ENCODE data around the gene TEX54.

TEX54 gene

DNA sequence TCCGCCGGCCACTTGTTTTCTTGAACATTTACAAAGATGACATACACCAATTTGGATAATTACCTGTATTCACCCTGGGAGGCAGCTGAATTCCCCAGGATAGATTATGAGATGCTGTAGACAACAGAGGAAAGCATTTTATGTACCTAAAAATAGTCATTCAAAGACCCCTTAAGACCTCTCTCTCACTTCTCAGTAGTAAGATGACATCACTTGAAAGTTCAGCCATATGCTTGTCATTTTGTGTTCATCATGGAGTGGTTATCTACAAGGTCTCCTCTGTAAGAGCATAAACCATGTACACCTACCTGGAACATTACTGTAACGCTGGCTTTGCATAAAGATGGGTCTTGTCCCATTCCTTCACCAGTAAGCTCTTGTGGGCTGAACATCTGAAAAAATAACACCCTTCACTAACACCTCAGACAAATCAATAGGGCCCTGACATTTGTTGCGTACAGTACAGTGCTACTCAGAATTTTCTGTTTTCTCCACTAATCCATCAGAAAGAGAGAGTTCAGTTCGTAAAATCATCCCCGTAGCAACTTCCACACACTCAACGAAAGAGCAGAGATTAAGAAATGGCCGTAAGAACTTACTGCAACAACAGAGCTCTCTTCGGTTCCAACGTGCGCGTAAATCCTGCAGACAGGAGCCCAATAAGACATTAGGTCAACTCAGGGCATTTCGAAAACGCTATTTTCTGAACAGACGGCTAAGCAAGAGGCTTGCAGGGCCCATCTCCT lies 22.4 kb upstream of the TEX54 start:
- H3K4me3 ChIP-seq (ENCODE audit: low read depth, low read length), result peak overlapping the region; percentile 88
- H3K9me3 ChIP-seq (ENCODE audit: control insufficient read depth, insufficient read depth, low read depth, low read length), result no peaks in the 10 kb centered on the region
- no peaks in the 10 kb centered on the region for H3K4me1 ChIP-seq (ENCODE audit: control insufficient read depth, insufficient read depth, low read length)
- peaks cover 3 to 42% of the 10 kb centered on the region in 2 experiments; a peak in 1 of 3 replicates for H3K36me3 ChIP-seq (ENCODE audit: control insufficient read depth in 2 of 2, insufficient read depth in 1 of 2, low read length in 2 of 2)
- peak overlapping the region; percentile 80 for H3K27ac ChIP-seq (ENCODE audit: extremely low read depth, low read depth, low read length)
- ChIA-PET CTCF (interaction anchor here (0.9 to 3.9 kb wide), 3 partner anchors 9 to 68 kb away, joined by 3 to 24 read pairs (median 4); partner anchors contain the start of gene TMEM179B), POLR2A (interaction anchor here (0.8 to 5.5 kb wide), 29 partner anchors 7 to 308 kb away, joined by 3 to 182 read pairs (median 9); partner anchors contain the start of genes AHNAK, C11orf98, CSKMT and EEF1G)
- TF ChIP-seq ZNF488 (tag by site-specific recombination; IDR thresholded peaks at IDR 0.05) (no peak), ZNF473 (tag by site-specific recombination; IDR thresholded peaks at IDR 0.05) (no peak), ZNF560 (tag by site-specific recombination; IDR thresholded peaks at IDR 0.05; ENCODE audit: borderline replicate concordance) (no peak), ATF2 (tag by site-specific recombination; IDR thresholded peaks at IDR 0.05; ENCODE audit: low read depth) (peak; percentile 81)

DNA sequence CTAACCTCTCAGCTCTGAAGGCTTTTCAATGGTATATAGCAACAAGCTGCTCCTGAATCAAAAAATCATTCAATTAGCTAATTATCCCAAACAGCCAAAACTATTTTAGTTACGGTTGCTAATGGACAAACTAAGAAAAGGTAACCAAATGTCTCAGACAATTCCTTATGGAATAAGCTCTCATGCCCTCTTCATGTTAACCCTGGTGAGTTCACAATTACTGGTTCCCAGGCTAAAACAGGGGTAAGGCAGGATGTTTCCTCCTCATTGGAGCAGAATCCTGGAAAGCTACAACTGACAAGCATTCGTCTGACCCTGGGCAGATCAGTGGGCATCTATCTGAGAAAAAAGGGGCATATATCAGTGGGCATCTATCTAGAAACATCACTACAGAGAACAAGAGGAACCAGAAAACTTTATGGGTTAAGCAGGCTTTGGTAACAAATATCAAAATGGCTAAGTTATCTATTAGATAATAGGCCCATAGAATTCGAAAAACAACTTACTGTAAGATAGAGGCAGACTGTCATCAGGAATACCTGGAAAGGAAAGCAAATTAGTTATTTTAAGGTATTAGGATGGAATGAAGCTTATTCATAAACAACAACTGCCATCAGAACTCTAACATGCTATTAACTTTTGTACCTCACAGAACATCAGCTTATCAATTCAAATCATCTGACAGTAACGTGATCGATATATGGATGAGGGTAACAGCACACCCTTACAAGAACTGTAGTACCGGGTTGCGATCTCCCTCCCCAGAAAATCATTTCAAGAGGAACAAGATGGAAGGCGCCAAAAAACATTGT lies 21.6 kb upstream of the TEX54 start:
- Histone ChIP-seq H3K27ac (ENCODE audit: extremely low read depth, low read depth, low read length) (0 out of 2 replicates have a peak overlapping the region, but pooled peaks have one; percentile 4), H3K4me1 (ENCODE audit: control insufficient read depth, insufficient read depth, low read length) (no peaks in the 10 kb centered on the region)
- CTCF ChIA-PET, result interaction anchor here (0.9 to 3.9 kb wide), 3 partner anchors 30 to 67 kb away, joined by 3 to 24 read pairs (median 4); partner anchors contain the start of gene TMEM179B

More for the DNA sequence above, 21.6 kb upstream of the TEX54 start:
- H3K4me3 ChIP-seq (ENCODE audit: low read depth, low read length), result peak overlapping the region; percentile 88
- peaks cover 3 to 42% of the 10 kb centered on the region in 2 experiments; a peak in 1 of 3 replicates for H3K36me3 ChIP-seq (ENCODE audit: control insufficient read depth in 2 of 2, insufficient read depth in 1 of 2, low read length in 2 of 2)
- no peaks in the 10 kb centered on the region for H3K9me3 ChIP-seq (ENCODE audit: control insufficient read depth, insufficient read depth, low read depth, low read length)
- POLR2A ChIA-PET, result interaction anchor here (0.6 to 5.5 kb wide), 17 partner anchors 10 to 253 kb away, joined by 3 to 182 read pairs (median 6); partner anchors contain the start of genes C11orf98, CSKMT, MTA2 and NXF1
- no peak for TF ChIP-seq ZNF221 (tag by site-specific recombination; IDR thresholded peaks at IDR 0.05; ENCODE audit: borderline replicate concordance)
- TF ChIP-seq, protein P1, sequence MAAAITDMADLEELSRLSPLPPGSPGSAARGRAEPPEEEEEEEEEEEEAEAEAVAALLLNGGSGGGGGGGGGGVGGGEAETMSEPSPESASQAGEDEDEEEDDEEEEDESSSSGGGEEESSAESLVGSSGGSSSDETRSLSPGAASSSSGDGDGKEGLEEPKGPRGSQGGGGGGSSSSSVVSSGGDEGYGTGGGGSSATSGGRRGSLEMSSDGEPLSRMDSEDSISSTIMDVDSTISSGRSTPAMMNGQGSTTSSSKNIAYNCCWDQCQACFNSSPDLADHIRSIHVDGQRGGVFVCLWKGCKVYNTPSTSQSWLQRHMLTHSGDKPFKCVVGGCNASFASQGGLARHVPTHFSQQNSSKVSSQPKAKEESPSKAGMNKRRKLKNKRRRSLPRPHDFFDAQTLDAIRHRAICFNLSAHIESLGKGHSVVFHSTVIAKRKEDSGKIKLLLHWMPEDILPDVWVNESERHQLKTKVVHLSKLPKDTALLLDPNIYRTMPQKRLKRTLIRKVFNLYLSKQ (tag by site-specific recombination; IDR thresholded peaks at IDR 0.05; ENCODE audit: borderline replicate concordance), result no peak
- TF ChIP-seq ZNF629 (tag by site-specific recombination; IDR thresholded peaks at IDR 0.05), result no peak
- no peak for TF ChIP-seq ZNF366 (tag by site-specific recombination; conservative IDR thresholded peaks at IDR 0.05)
- no peak for TF ChIP-seq ZFP69B (tag by site-specific recombination; IDR thresholded peaks at IDR 0.05)
- no peak for TF ChIP-seq ZNF133 (tag by site-specific recombination; IDR thresholded peaks at IDR 0.05)
- no peak for TF ChIP-seq ZNF394 (tag by site-specific recombination; IDR thresholded peaks at IDR 0.05; ENCODE audit: borderline replicate concordance)
- TF ChIP-seq HOXD13 (CRISPR knock-in tag; IDR thresholded peaks at IDR 0.05; ENCODE audit: borderline replicate concordance), result no peak
- no peak for TF ChIP-seq ZNF175 (tag by site-specific recombination; IDR thresholded peaks at IDR 0.05)
- no peak for TF ChIP-seq ZNF114 (tag by site-specific recombination; IDR thresholded peaks at IDR 0.05)
- TF ChIP-seq ZNF350 (tag by site-specific recombination; IDR thresholded peaks at IDR 0.05), result no peak
- no peak for TF ChIP-seq ZNF600 (tag by site-specific recombination; IDR thresholded peaks at IDR 0.05)
- no peak for TF ChIP-seq ZNF501 (tag by site-specific recombination; IDR thresholded peaks at IDR 0.05)
- no peak for TF ChIP-seq ZNF561 (tag by site-specific recombination; IDR thresholded peaks at IDR 0.05; ENCODE audit: borderline replicate concordance)
- no peak for TF ChIP-seq ZNF324 (tag by site-specific recombination; IDR thresholded peaks at IDR 0.05)
- TF ChIP-seq, protein P2, sequence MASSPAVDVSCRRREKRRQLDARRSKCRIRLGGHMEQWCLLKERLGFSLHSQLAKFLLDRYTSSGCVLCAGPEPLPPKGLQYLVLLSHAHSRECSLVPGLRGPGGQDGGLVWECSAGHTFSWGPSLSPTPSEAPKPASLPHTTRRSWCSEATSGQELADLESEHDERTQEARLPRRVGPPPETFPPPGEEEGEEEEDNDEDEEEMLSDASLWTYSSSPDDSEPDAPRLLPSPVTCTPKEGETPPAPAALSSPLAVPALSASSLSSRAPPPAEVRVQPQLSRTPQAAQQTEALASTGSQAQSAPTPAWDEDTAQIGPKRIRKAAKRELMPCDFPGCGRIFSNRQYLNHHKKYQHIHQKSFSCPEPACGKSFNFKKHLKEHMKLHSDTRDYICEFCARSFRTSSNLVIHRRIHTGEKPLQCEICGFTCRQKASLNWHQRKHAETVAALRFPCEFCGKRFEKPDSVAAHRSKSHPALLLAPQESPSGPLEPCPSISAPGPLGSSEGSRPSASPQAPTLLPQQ (tag by site-specific recombination; IDR thresholded peaks at IDR 0.05), result no peak
- no peak for TF ChIP-seq ZBTB26 (tag by site-specific recombination; optimal IDR thresholded peaks at IDR 0.05)
- TF ChIP-seq ZNF610 (tag by site-specific recombination; IDR thresholded peaks at IDR 0.05; ENCODE audit: borderline replicate concordance), result no peak

Measured in HEK293 (cell line).